Measurements from ENCODE around the gene SLC35D1. TPM values are rescaled to one million over a fixed set of nuclear protein-coding genes. Genes with fewer than 3 reads are reported as not detected.
"Not testable (repeated sequence)": the region's sequence is repeated elsewhere in the genome, so short reads cannot be mapped to it uniquely, and the experiment has no call there.

SLC35D1 gene
- total and polyA plus RNA-seq, 9 of the 15 experiments (the other 6 are each of a cell fraction or from before 2014, with no cell fraction given), result 2.3 to 10.4 (median 6.4) TPM

DNA sequence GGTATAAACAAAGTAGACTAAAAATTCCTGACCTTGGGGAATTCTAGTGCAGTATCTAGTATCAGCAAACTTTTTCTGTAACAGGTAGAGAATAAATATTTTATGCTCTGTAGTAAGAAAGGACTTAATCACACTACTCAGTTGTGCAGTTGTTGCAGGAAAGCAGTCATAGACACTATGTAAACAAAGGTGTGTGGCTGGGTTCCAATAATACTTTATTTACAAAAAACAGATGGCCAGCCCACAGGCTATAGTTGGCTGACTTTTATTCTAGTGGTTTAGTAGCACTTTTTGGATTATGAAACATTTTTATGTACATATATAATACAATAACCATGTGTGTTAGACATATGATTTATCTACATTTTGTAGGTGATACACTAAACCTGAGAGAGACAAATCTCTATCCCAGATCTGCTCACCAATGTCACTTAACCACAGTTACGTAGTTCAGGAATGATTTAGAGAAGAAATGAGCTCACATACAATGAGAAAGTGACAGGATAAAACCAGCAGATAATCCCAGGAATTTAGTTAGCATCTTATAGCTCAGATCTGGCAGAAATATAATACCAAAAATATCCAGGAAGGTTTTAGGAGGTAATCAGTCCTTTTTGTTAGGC, 73.1 kb downstream of the SLC35D1 start:
- DNase-seq (ENCODE audit: extremely low read depth in 1 of 4, low spot score in 3 of 4), result no peak
- Histone ChIP-seq H3K36me3 (ENCODE audit: control insufficient read depth, insufficient read depth, low read length) (peaks cover 90% of the 10 kb centered on the region), H3K27ac (ENCODE audit: extremely low read depth, low read depth, low read length) (no peak overlapping the region), H3K9ac (ENCODE audit: insufficient read depth in 1 of 2, low read depth in 2 of 2, low read length in 2 of 2) (no peak overlapping the region), H4K20me1 (replicated peaks; ENCODE audit: control insufficient read depth, insufficient read depth, low read length) (no peaks in the 10 kb centered on the region), H3K27me3 (ENCODE audit: control insufficient read depth in 2 of 2, insufficient read depth in 2 of 2, low read length in 2 of 2) (no peaks in the 10 kb centered on the region), H2AFZ (ENCODE audit: low read depth, low read length) (no peak overlapping the region), H3K9me3 (replicated peaks; ENCODE audit: control insufficient read depth, insufficient read depth, low read depth, low read length) (no peaks in the 10 kb centered on the region), H3K4me1 (replicated peaks in 1 of 2; ENCODE audit: control insufficient read depth in 2 of 2, insufficient read depth in 2 of 2, low read length in 2 of 2) (no peaks in the 10 kb centered on the region), H3K9me1 (ENCODE audit: control insufficient read depth, insufficient read depth, low read length) (no peaks in the 10 kb centered on the region), H3K4me2 (ENCODE audit: insufficient read depth, low read length) (no peak overlapping the region), H3K79me2 (ENCODE audit: control insufficient read depth, insufficient read depth, low read length) (no peaks in the 10 kb centered on the region), H3K4me3 (no peak overlapping the region)
- ChIA-PET POLR2A (interaction anchor here (0.8 to 1.0 kb wide), 2 partner anchors 9 to 15 kb away, joined by 4 to 5 read pairs; no protein-coding TSS in a partner anchor), CTCF (ENCODE audit: low intra/inter-chr PET ratio) (no interaction called here)
- intact Hi-C loops (cut with micrococcal nuclease) (no loop called here), in situ Hi-C loops (cut with MboI) (loop anchor here (25.0 kb wide), 1 partner anchor 506 kb away; no protein-coding TSS in a partner anchor)
- 94% methylated on average over 1 of the region's 1 CpG for WGBS (ENCODE audit: insufficient coverage, low coverage, missing lambda C conversion rate)
- no TSS peak for BruUV-seq (replicated peaks)
- no peak for ATAC-seq
- TF ChIP-seq, protein P1, sequence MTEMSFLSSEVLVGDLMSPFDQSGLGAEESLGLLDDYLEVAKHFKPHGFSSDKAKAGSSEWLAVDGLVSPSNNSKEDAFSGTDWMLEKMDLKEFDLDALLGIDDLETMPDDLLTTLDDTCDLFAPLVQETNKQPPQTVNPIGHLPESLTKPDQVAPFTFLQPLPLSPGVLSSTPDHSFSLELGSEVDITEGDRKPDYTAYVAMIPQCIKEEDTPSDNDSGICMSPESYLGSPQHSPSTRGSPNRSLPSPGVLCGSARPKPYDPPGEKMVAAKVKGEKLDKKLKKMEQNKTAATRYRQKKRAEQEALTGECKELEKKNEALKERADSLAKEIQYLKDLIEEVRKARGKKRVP (CRISPR knock-in tag; IDR thresholded peaks at IDR 0.05), result no peak
- TF ChIP-seq JUN (IDR thresholded peaks at IDR 0.05; ENCODE audit: borderline replicate concordance, low read depth, low read length) (no peak), JUN (CRISPR knock-in tag; IDR thresholded peaks at IDR 0.05; ENCODE audit: borderline replicate concordance) (no peak)
- TF ChIP-seq, protein P2, sequence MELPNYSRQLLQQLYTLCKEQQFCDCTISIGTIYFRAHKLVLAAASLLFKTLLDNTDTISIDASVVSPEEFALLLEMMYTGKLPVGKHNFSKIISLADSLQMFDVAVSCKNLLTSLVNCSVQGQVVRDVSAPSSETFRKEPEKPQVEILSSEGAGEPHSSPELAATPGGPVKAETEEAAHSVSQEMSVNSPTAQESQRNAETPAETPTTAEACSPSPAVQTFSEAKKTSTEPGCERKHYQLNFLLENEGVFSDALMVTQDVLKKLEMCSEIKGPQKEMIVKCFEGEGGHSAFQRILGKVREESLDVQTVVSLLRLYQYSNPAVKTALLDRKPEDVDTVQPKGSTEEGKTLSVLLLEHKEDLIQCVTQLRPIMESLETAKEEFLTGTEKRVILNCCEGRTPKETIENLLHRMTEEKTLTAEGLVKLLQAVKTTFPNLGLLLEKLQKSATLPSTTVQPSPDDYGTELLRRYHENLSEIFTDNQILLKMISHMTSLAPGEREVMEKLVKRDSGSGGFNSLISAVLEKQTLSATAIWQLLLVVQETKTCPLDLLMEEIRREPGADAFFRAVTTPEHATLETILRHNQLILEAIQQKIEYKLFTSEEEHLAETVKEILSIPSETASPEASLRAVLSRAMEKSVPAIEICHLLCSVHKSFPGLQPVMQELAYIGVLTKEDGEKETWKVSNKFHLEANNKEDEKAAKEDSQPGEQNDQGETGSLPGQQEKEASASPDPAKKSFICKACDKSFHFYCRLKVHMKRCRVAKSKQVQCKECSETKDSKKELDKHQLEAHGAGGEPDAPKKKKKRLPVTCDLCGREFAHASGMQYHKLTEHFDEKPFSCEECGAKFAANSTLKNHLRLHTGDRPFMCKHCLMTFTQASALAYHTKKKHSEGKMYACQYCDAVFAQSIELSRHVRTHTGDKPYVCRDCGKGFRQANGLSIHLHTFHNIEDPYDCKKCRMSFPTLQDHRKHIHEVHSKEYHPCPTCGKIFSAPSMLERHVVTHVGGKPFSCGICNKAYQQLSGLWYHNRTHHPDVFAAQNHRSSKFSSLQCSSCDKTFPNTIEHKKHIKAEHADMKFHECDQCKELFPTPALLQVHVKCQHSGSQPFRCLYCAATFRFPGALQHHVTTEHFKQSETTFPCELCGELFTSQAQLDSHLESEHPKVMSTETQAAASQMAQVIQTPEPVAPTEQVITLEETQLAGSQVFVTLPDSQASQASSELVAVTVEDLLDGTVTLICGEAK (IDR thresholded peaks at IDR 0.05), result peak; percentile 86
- TF ChIP-seq, protein P2 (CRISPR knock-in tag; IDR thresholded peaks at IDR 0.05), result no peak
- FAIRE-seq, result no peak

- H3K79me2 ChIP-seq (ENCODE audit: control insufficient read depth, insufficient read depth, low read length); H3K27me3 ChIP-seq (ENCODE audit: control insufficient read depth in 2 of 2, insufficient read depth in 2 of 2, low read length in 2 of 2); H2AFZ ChIP-seq (ENCODE audit: low read depth, low read length); H3K9me3 ChIP-seq (replicated peaks; ENCODE audit: control insufficient read depth, insufficient read depth, low read depth, low read length); H3K9me1 ChIP-seq (ENCODE audit: control insufficient read depth, insufficient read depth, low read length); BruUV-seq (replicated peaks); CTCF ChIA-PET (ENCODE audit: low intra/inter-chr PET ratio); H4K20me1 ChIP-seq (replicated peaks; ENCODE audit: control insufficient read depth, insufficient read depth, low read length); H3K4me1 ChIP-seq (replicated peaks in 1 of 2; ENCODE audit: control insufficient read depth in 2 of 2, insufficient read depth in 2 of 2, low read length in 2 of 2); FAIRE-seq; DNase-seq (ENCODE audit: extremely low read depth in 1 of 4, low spot score in 3 of 4); H3K4me2 ChIP-seq (ENCODE audit: insufficient read depth, low read length); ATAC-seq; H3K9ac ChIP-seq (ENCODE audit: insufficient read depth in 1 of 2, low read depth in 2 of 2, low read length in 2 of 2); H3K4me3 ChIP-seq; H3K27ac ChIP-seq (ENCODE audit: extremely low read depth, low read depth, low read length); POLR2A ChIA-PET; intact Hi-C loops (cut with micrococcal nuclease): not testable (repeated sequence)
- H3K36me3 ChIP-seq (ENCODE audit: control insufficient read depth, insufficient read depth, low read length), result peaks cover 90% of the 10 kb centered on the region
- 88% methylated on average over 4 of the region's 11 CpGs for WGBS (ENCODE audit: insufficient coverage, low coverage, missing lambda C conversion rate)
- in situ Hi-C loops (cut with MboI), result loop anchor here (25.0 kb wide), 1 partner anchor 508 kb away; no protein-coding TSS in a partner anchor
Observed at GRCh38 chr1:66979621-66980020, 74.3 kb downstream of the SLC35D1 start.
